Measurements from ENCODE around the gene TPTE2. TPM values are rescaled to one million over a fixed set of nuclear protein-coding genes. Genes with fewer than 3 reads are reported as not detected.
"Not testable (repeated sequence)": the region's sequence is repeated elsewhere in the genome, so short reads cannot be mapped to it uniquely, and the experiment has no call there.

Gene TPTE2
- total RNA-seq, 1 donor from 2014 or later, result not detected

DNA sequence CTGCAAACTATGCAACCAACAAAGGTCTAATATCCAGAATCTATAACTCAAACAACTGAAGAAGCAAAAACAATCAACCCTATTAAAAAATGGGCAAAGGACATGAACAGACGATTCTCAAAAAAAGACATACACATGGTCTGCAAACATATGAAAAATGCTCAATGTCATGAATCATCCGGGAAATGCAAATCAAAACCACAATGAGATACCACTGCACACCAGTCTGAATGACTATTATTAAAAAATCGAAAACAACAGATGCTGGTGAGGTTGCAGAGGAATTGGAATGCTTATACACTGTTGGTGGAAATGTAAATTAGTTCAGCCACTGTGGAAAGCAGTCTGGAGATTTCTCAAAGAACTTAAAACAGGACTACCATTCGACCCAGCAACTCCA is 12.1 kb downstream of the TPTE2 start:
- H3K4me2 ChIP-seq (ENCODE audit: low read length); DNase-seq (ENCODE audit: low read depth); H3K79me2 ChIP-seq (ENCODE audit: insufficient read depth, low read length); H4K20me1 ChIP-seq (ENCODE audit: insufficient read depth, low read length); H3K4me3 ChIP-seq (ENCODE audit: insufficient read depth, low read depth, low read length); H3K27me3 ChIP-seq (ENCODE audit: insufficient read depth, low read length); H3K36me3 Mint-ChIP-seq (ENCODE audit: low read depth, unreplicated experiment); H3K27me3 Mint-ChIP-seq (ENCODE audit: low read depth, unreplicated experiment); H3K9me3 Mint-ChIP-seq (ENCODE audit: unreplicated experiment); H3K4me3 Mint-ChIP-seq (ENCODE audit: unreplicated experiment); H3K9me3 ChIP-seq (ENCODE audit: insufficient read depth, low read depth, low read length); H3K4me1 Mint-ChIP-seq (ENCODE audit: low read depth, unreplicated experiment); H3K27ac ChIP-seq (ENCODE audit: low read depth, low read length); H3K27ac Mint-ChIP-seq (ENCODE audit: unreplicated experiment); FAIRE-seq; H3K4me1 ChIP-seq (ENCODE audit: insufficient read depth, low read length); H2AFZ ChIP-seq (ENCODE audit: low read depth, low read length); H3K36me3 ChIP-seq (ENCODE audit: insufficient read depth, low read length); H3K9ac ChIP-seq (ENCODE audit: low read length): not testable (repeated sequence)

- H2AFZ ChIP-seq (ENCODE audit: low read depth, low read length); H3K4me3 Mint-ChIP-seq (ENCODE audit: unreplicated experiment); H3K4me1 Mint-ChIP-seq (ENCODE audit: low read depth, unreplicated experiment); FAIRE-seq; H4K20me1 ChIP-seq (ENCODE audit: insufficient read depth, low read length); H3K4me1 ChIP-seq (ENCODE audit: insufficient read depth, low read length); DNase-seq (ENCODE audit: low read depth); H3K4me2 ChIP-seq (ENCODE audit: low read length); H3K36me3 Mint-ChIP-seq (ENCODE audit: low read depth, unreplicated experiment); H3K4me3 ChIP-seq (ENCODE audit: insufficient read depth, low read depth, low read length); H3K9me3 ChIP-seq (ENCODE audit: insufficient read depth, low read depth, low read length); H3K27ac Mint-ChIP-seq (ENCODE audit: unreplicated experiment); H3K27ac ChIP-seq (ENCODE audit: low read depth, low read length); H3K9me3 Mint-ChIP-seq (ENCODE audit: unreplicated experiment); H3K27me3 Mint-ChIP-seq (ENCODE audit: low read depth, unreplicated experiment); H3K36me3 ChIP-seq (ENCODE audit: insufficient read depth, low read length); H3K9ac ChIP-seq (ENCODE audit: low read length); H3K27me3 ChIP-seq (ENCODE audit: insufficient read depth, low read length); H3K79me2 ChIP-seq (ENCODE audit: insufficient read depth, low read length): not testable (repeated sequence)
These were observed 35.7 kb downstream of the TPTE2 start for GRCh38 chr13:19525634-19526033.

GRCh38 chr13:19519049-19519448 is 42.3 kb downstream of the TPTE2 start:
- no peaks in the 10 kb centered on the region for H3K36me3 Mint-ChIP-seq (ENCODE audit: low read depth, unreplicated experiment)
- no peaks in the 10 kb centered on the region for H3K27me3 ChIP-seq (ENCODE audit: insufficient read depth, low read length)
- H3K9me3 ChIP-seq (ENCODE audit: insufficient read depth, low read depth, low read length), result no peaks in the 10 kb centered on the region
- no peaks in the 10 kb centered on the region for H3K36me3 ChIP-seq (ENCODE audit: insufficient read depth, low read length)
- no peak overlapping the region for H2AFZ ChIP-seq (ENCODE audit: low read depth, low read length)
- H3K27me3 Mint-ChIP-seq (ENCODE audit: low read depth, unreplicated experiment), result no peaks in the 10 kb centered on the region
- H3K4me3 Mint-ChIP-seq (ENCODE audit: unreplicated experiment), result no peak overlapping the region
- H3K4me2 ChIP-seq (ENCODE audit: low read length), result no peak overlapping the region
- DNase-seq (ENCODE audit: low read depth), result no peak
- no peaks in the 10 kb centered on the region for H4K20me1 ChIP-seq (ENCODE audit: insufficient read depth, low read length)
- FAIRE-seq, result no peak
- TF ChIP-seq, protein P1, sequence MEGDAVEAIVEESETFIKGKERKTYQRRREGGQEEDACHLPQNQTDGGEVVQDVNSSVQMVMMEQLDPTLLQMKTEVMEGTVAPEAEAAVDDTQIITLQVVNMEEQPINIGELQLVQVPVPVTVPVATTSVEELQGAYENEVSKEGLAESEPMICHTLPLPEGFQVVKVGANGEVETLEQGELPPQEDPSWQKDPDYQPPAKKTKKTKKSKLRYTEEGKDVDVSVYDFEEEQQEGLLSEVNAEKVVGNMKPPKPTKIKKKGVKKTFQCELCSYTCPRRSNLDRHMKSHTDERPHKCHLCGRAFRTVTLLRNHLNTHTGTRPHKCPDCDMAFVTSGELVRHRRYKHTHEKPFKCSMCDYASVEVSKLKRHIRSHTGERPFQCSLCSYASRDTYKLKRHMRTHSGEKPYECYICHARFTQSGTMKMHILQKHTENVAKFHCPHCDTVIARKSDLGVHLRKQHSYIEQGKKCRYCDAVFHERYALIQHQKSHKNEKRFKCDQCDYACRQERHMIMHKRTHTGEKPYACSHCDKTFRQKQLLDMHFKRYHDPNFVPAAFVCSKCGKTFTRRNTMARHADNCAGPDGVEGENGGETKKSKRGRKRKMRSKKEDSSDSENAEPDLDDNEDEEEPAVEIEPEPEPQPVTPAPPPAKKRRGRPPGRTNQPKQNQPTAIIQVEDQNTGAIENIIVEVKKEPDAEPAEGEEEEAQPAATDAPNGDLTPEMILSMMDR (IDR thresholded peaks at IDR 0.05; ENCODE audit: insufficient read depth, low read depth, low read length), result no peak
- no peak for TF ChIP-seq EZH2 (IDR thresholded peaks at IDR 0.05; ENCODE audit: insufficient read depth, low read length)
- H3K27ac Mint-ChIP-seq (ENCODE audit: unreplicated experiment), result no peak overlapping the region
- H3K4me3 ChIP-seq (ENCODE audit: insufficient read depth, low read depth, low read length), result no peak overlapping the region
- H3K4me1 ChIP-seq (ENCODE audit: insufficient read depth, low read length), result no peaks in the 10 kb centered on the region
- no peak overlapping the region for H3K27ac ChIP-seq (ENCODE audit: low read depth, low read length)
- H3K9ac ChIP-seq (ENCODE audit: low read length), result no peak overlapping the region
- H3K9me3 Mint-ChIP-seq (ENCODE audit: unreplicated experiment), result no peaks in the 10 kb centered on the region
- H3K4me1 Mint-ChIP-seq (ENCODE audit: low read depth, unreplicated experiment), result no peaks in the 10 kb centered on the region
- H3K79me2 ChIP-seq (ENCODE audit: insufficient read depth, low read length), result no peaks in the 10 kb centered on the region

- not testable (repeated sequence) for H3K4me3 Mint-ChIP-seq (ENCODE audit: unreplicated experiment); H3K4me3 ChIP-seq (ENCODE audit: insufficient read depth, low read depth, low read length); H3K36me3 Mint-ChIP-seq (ENCODE audit: low read depth, unreplicated experiment); H3K9me3 Mint-ChIP-seq (ENCODE audit: unreplicated experiment); H3K4me1 Mint-ChIP-seq (ENCODE audit: low read depth, unreplicated experiment); H3K27me3 ChIP-seq (ENCODE audit: insufficient read depth, low read length); H4K20me1 ChIP-seq (ENCODE audit: insufficient read depth, low read length); H3K27me3 Mint-ChIP-seq (ENCODE audit: low read depth, unreplicated experiment); H3K27ac ChIP-seq (ENCODE audit: low read depth, low read length); FAIRE-seq; H2AFZ ChIP-seq (ENCODE audit: low read depth, low read length); H3K36me3 ChIP-seq (ENCODE audit: insufficient read depth, low read length); H3K4me2 ChIP-seq (ENCODE audit: low read length); H3K4me1 ChIP-seq (ENCODE audit: insufficient read depth, low read length); H3K79me2 ChIP-seq (ENCODE audit: insufficient read depth, low read length); H3K27ac Mint-ChIP-seq (ENCODE audit: unreplicated experiment); H3K9ac ChIP-seq (ENCODE audit: low read length); H3K9me3 ChIP-seq (ENCODE audit: insufficient read depth, low read depth, low read length); DNase-seq (ENCODE audit: low read depth)
These were observed 53.7 kb downstream of the TPTE2 start for GRCh38 chr13:19507623-19508022.

GRCh38 chr13:19460126-19460525 is 101.2 kb downstream of the TPTE2 start:
- not testable (repeated sequence) for H3K27ac Mint-ChIP-seq (ENCODE audit: unreplicated experiment); DNase-seq (ENCODE audit: low read depth); H3K36me3 Mint-ChIP-seq (ENCODE audit: low read depth, unreplicated experiment); H3K9ac ChIP-seq (ENCODE audit: low read length); H3K9me3 ChIP-seq (ENCODE audit: insufficient read depth, low read depth, low read length); H4K20me1 ChIP-seq (ENCODE audit: insufficient read depth, low read length); H3K4me3 Mint-ChIP-seq (ENCODE audit: unreplicated experiment); FAIRE-seq; H3K4me1 ChIP-seq (ENCODE audit: insufficient read depth, low read length); H3K79me2 ChIP-seq (ENCODE audit: insufficient read depth, low read length); H2AFZ ChIP-seq (ENCODE audit: low read depth, low read length); H3K27ac ChIP-seq (ENCODE audit: low read depth, low read length); H3K36me3 ChIP-seq (ENCODE audit: insufficient read depth, low read length); H3K4me2 ChIP-seq (ENCODE audit: low read length); H3K4me3 ChIP-seq (ENCODE audit: insufficient read depth, low read depth, low read length); H3K27me3 ChIP-seq (ENCODE audit: insufficient read depth, low read length); H3K9me3 Mint-ChIP-seq (ENCODE audit: unreplicated experiment); H3K4me1 Mint-ChIP-seq (ENCODE audit: low read depth, unreplicated experiment); H3K27me3 Mint-ChIP-seq (ENCODE audit: low read depth, unreplicated experiment)
